ENCODE data around the gene SPNS3. TPM values are rescaled to one million over a fixed set of nuclear protein-coding genes. Genes with fewer than 3 reads are reported as not detected.

The SPNS3 gene
- total RNA-seq, 1 donor from 2014 or later: not detected

DNA sequence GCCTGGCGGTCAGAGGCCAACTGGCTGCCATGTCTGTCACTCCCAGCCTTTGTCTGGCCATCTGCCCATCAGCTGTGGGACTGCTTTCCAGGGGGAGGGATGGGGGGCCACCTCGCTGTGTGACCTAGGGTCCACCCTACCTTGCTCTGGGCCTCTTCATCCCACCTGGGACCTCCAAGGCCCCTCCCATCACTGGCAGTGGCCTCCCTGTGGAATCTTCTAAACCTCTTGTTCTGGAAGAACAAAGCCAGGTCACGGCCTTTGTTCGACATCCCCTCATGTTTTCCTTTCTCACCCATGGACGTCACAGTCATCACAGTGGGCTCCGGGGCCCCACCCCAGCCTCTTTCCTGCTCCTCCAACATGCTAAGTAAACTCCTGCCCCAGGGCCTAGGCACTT, 88.9 kb downstream of the SPNS3 start:
- H3K27me3 Mint-ChIP-seq (ENCODE audit: unreplicated experiment): peaks cover 22% of the 10 kb centered on the region
- peaks cover 31% of the 10 kb centered on the region for H3K9me3 Mint-ChIP-seq (ENCODE audit: unreplicated experiment)
- TF ChIP-seq, protein P1, sequence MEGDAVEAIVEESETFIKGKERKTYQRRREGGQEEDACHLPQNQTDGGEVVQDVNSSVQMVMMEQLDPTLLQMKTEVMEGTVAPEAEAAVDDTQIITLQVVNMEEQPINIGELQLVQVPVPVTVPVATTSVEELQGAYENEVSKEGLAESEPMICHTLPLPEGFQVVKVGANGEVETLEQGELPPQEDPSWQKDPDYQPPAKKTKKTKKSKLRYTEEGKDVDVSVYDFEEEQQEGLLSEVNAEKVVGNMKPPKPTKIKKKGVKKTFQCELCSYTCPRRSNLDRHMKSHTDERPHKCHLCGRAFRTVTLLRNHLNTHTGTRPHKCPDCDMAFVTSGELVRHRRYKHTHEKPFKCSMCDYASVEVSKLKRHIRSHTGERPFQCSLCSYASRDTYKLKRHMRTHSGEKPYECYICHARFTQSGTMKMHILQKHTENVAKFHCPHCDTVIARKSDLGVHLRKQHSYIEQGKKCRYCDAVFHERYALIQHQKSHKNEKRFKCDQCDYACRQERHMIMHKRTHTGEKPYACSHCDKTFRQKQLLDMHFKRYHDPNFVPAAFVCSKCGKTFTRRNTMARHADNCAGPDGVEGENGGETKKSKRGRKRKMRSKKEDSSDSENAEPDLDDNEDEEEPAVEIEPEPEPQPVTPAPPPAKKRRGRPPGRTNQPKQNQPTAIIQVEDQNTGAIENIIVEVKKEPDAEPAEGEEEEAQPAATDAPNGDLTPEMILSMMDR (IDR thresholded peaks at IDR 0.05; ENCODE audit: partially characterized antibody, unreplicated experiment): no peak
- H3K27ac Mint-ChIP-seq (ENCODE audit: unreplicated experiment): peak overlapping the region; percentile 100
- peaks cover 4% of the 10 kb centered on the region for H3K36me3 Mint-ChIP-seq (ENCODE audit: unreplicated experiment)
- peak; percentile 63 for DNase-seq
- H3K4me1 Mint-ChIP-seq (ENCODE audit: low read depth, unreplicated experiment): peaks cover 46% of the 10 kb centered on the region
- H3K4me3 Mint-ChIP-seq (ENCODE audit: unreplicated experiment): peak overlapping the region; percentile 82

DNA sequence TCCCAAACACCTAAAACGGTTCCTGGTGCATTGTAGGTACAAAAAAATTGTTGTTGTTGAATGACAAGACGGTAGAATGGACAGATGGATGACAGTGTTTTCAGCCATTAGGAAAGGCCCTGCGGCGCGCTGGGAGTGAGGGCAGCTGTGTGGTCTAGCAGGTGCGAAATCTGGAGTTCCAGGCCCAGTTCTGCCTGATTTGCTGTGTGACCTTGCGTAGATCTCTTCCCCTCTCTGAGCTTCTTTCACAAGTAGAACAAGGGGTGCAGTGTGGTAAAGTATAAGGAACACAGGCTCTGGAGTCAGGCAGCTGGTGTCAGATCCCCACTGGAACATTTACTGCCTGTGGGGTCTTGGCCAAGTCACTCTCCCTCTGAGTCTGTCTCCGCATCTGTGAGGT, 90.2 kb downstream of the SPNS3 start:
- TF ChIP-seq, protein P1 (IDR thresholded peaks at IDR 0.05; ENCODE audit: partially characterized antibody, unreplicated experiment): no peak
- peak overlapping the region; percentile 100 for H3K27ac Mint-ChIP-seq (ENCODE audit: unreplicated experiment)
- DNase-seq: no peak
- peaks cover 44% of the 10 kb centered on the region for H3K4me1 Mint-ChIP-seq (ENCODE audit: low read depth, unreplicated experiment)
- peak overlapping the region; percentile 12 for H3K4me3 Mint-ChIP-seq (ENCODE audit: unreplicated experiment)
- H3K36me3 Mint-ChIP-seq (ENCODE audit: unreplicated experiment): no peaks in the 10 kb centered on the region
- H3K9me3 Mint-ChIP-seq (ENCODE audit: unreplicated experiment): peaks cover 27% of the 10 kb centered on the region
- peaks cover 16% of the 10 kb centered on the region for H3K27me3 Mint-ChIP-seq (ENCODE audit: unreplicated experiment)

DNA sequence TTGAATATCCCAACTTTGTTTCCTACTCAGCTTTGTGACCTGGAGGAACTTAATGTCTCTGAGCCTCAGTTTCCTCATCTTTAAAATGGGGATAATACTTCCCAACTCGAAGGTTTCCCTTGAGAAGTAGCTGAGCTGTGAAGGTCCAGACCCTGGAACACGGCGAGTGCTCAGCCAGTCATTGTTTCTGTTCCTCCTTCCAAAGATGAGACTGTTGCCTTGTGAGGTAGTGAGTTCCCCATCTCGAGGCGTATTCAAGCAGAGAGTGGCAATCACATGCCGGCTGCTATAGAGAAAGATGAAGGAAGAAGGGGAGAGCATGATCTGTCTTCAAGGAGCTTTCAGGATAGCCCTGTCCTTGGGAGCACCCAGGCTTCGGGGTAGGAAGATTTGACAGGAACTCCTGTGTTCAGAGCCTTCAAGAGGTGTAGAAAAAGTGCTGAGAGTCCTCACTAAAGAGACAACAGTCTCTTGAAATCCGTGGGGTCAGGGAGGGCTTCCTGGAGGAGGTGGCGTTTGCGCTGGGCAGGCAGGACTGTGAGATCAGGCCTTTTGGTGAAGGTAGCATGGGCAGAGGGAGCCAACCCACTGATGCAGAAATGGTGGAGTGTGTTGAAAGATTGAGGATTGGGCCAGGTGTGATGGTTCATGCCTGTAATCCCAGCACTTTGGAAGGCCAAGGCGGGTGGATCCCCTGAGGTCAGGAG, 92.1 kb downstream of the SPNS3 start:
- Mint-ChIP-seq H3K27ac (ENCODE audit: unreplicated experiment) (peak overlapping the region; percentile 62), H3K9me3 (ENCODE audit: unreplicated experiment) (peaks cover 28% of the 10 kb centered on the region), H3K27me3 (ENCODE audit: unreplicated experiment) (peaks cover 19% of the 10 kb centered on the region), H3K36me3 (ENCODE audit: unreplicated experiment) (no peaks in the 10 kb centered on the region), H3K4me3 (ENCODE audit: unreplicated experiment) (no peak overlapping the region), H3K4me1 (ENCODE audit: low read depth, unreplicated experiment) (peaks cover 43% of the 10 kb centered on the region)
- no peak for DNase-seq
- TF ChIP-seq, protein P1 (IDR thresholded peaks at IDR 0.05; ENCODE audit: partially characterized antibody, unreplicated experiment): no peak

DNA sequence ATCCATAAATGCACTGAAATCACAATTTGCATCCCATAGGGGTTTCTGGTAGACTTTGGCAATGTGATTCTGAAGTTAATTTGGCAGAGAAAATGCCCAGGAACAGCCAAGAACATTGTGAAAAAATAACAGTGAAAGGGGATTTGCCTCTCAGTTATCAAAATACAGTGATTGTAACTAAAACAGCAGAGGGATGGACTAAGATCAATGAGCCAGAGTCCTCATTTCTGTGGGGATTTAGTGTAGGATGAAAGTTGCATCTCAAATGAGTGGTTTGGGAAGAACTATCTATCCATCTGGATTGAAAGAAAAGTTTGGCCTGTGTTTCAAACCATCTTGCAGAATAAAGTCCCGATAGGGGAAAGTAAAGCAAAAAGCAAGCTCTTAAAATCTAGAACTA, 93.4 kb downstream of the SPNS3 start:
- Mint-ChIP-seq H3K4me3 (ENCODE audit: unreplicated experiment) (peak overlapping the region; percentile 1), H3K9me3 (ENCODE audit: unreplicated experiment) (peaks cover 29% of the 10 kb centered on the region), H3K27me3 (ENCODE audit: unreplicated experiment) (peaks cover 23% of the 10 kb centered on the region), H3K27ac (ENCODE audit: unreplicated experiment) (peak overlapping the region; percentile 49), H3K4me1 (ENCODE audit: low read depth, unreplicated experiment) (peaks cover 35% of the 10 kb centered on the region), H3K36me3 (ENCODE audit: unreplicated experiment) (peaks cover 4% of the 10 kb centered on the region)
- DNase-seq: no peak
- TF ChIP-seq, protein P1 (IDR thresholded peaks at IDR 0.05; ENCODE audit: partially characterized antibody, unreplicated experiment): no peak

DNA sequence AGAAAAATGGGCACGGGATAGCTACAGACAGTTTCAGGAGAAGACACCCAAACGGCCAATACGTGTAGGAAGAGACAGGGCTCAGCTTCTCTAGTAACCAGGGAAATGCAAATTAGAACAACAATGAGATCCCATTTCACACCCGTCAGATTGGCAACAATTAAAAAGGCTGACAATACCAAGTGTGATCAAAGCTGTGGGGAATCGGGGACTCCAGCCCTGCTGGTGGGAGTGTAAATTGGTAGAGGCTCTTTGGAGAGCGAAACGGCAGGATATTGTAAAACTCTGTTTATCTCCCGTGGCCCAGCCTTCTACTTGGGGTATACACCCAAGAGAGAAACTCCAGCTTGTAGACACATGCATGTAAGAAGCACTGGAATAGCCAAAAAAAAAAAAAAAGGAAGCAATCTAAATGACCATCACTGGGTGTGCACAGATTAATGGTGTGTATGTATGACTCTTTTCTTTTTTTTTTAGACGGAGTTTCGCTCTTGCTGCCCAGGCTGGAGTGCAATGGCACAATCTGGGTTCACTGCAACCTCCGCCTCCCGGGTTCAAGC, 93.9 kb downstream of the SPNS3 start:
- Mint-ChIP-seq H3K27ac (ENCODE audit: unreplicated experiment) (no peak overlapping the region), H3K27me3 (ENCODE audit: unreplicated experiment) (peaks cover 23% of the 10 kb centered on the region), H3K36me3 (ENCODE audit: unreplicated experiment) (peaks cover 5% of the 10 kb centered on the region), H3K4me3 (ENCODE audit: unreplicated experiment) (peak overlapping the region; percentile 1), H3K4me1 (ENCODE audit: low read depth, unreplicated experiment) (peaks cover 31% of the 10 kb centered on the region), H3K9me3 (ENCODE audit: unreplicated experiment) (peaks cover 27% of the 10 kb centered on the region)
- TF ChIP-seq, protein P1 (IDR thresholded peaks at IDR 0.05; ENCODE audit: partially characterized antibody, unreplicated experiment): no peak
- DNase-seq: no peak
